ENCODE data around the gene SASH1.

Gene SASH1

GRCh38 chr6:148501178-148501590, 158.5 kb downstream of the SASH1 start:
- DNase-seq = no peak

- no peak for DNase-seq
Observed at GRCh38 chr6:148502083-148502772, 159.6 kb downstream of the SASH1 start.

GRCh38 chr6:148502773-148503135, 160.1 kb downstream of the SASH1 start:
- DNase-seq = no peak

- DNase-seq = no peak
Observed at GRCh38 chr6:148503703-148504102, 161.1 kb downstream of the SASH1 start.

- no peak for DNase-seq
Observed at GRCh38 chr6:148507774-148508173, 165.1 kb downstream of the SASH1 start.

- DNase-seq = no peak
Observed at GRCh38 chr6:148508401-148509041, 165.9 kb downstream of the SASH1 start.

GRCh38 chr6:148509119-148509799, 166.6 kb downstream of the SASH1 start:
- no peak for DNase-seq

GRCh38 chr6:148509800-148510581, 167.4 kb downstream of the SASH1 start:
- DNase-seq = no peak

GRCh38 chr6:148513145-148514071, 170.8 kb downstream of the SASH1 start:
- no peak for DNase-seq

- DNase-seq = no peak
Observed at GRCh38 chr6:148514091-148514845, 171.6 kb downstream of the SASH1 start.

GRCh38 chr6:148516217-148516616, 173.6 kb downstream of the SASH1 start:
- no peak for DNase-seq

- no peak for DNase-seq
Observed at GRCh38 chr6:148516617-148517016, 174.0 kb downstream of the SASH1 start.

GRCh38 chr6:148517470-148517869, 174.8 kb downstream of the SASH1 start:
- DNase-seq = no peak

- no peak for DNase-seq
Observed at GRCh38 chr6:148518511-148519156, 176.0 kb downstream of the SASH1 start.

- no peak for DNase-seq
Observed at GRCh38 chr6:148520109-148520841, 177.6 kb downstream of the SASH1 start.

GRCh38 chr6:148521158-148521557, 178.5 kb downstream of the SASH1 start:
- DNase-seq = no peak

- DNase-seq = no peak
Observed at GRCh38 chr6:148521586-148521985, 178.9 kb downstream of the SASH1 start.

GRCh38 chr6:148523048-148523447, 180.4 kb downstream of the SASH1 start:
- DNase-seq = no peak

- DNase-seq = no peak
Observed at GRCh38 chr6:148523551-148523950, 180.9 kb downstream of the SASH1 start.

GRCh38 chr6:148524471-148524882, 181.8 kb downstream of the SASH1 start:
- no peak for DNase-seq
